Measurements from ENCODE around the gene TWF2. TPM values are rescaled to one million over a fixed set of nuclear protein-coding genes. Genes with fewer than 3 reads are reported as not detected.

TWF2 gene
- total RNA-seq, 1 donor from 2014 or later: 154 TPM

- no peak for DNase-seq (ENCODE audit: low read depth, low spot score)
Measured at GRCh38 chr3:52257911-52258310, 19.0 kb upstream of the TWF2 start.

- DNase-seq (ENCODE audit: low read depth, low spot score): no peak
Measured at GRCh38 chr3:52256622-52257021, 17.7 kb upstream of the TWF2 start.

- DNase-seq (ENCODE audit: low read depth, low spot score): no peak
Measured at GRCh38 chr3:52256159-52256558, 17.2 kb upstream of the TWF2 start.

- no peak for DNase-seq (ENCODE audit: low read depth, low spot score)
Measured at GRCh38 chr3:52254608-52255007, 15.7 kb upstream of the TWF2 start.

GRCh38 chr3:52253314-52254304, 14.7 kb upstream of the TWF2 start:
- DNase-seq (ENCODE audit: low read depth, low spot score): no peak

GRCh38 chr3:52250122-52250521, 11.2 kb upstream of the TWF2 start:
- no peak for DNase-seq (ENCODE audit: low read depth, low spot score)

GRCh38 chr3:52249683-52250082, 10.7 kb upstream of the TWF2 start:
- no peak for DNase-seq (ENCODE audit: low read depth, low spot score)

- no peak for DNase-seq (ENCODE audit: low read depth, low spot score)
Measured at GRCh38 chr3:52248816-52249547, 10.0 kb upstream of the TWF2 start.

GRCh38 chr3:52248165-52248541, 9.2 kb upstream of the TWF2 start:
- DNase-seq (ENCODE audit: low read depth, low spot score): no peak

- no peak for DNase-seq (ENCODE audit: low read depth, low spot score)
Measured at GRCh38 chr3:52247409-52248164, 8.6 kb upstream of the TWF2 start.

- no peak for DNase-seq (ENCODE audit: low read depth, low spot score)
Measured at GRCh38 chr3:52246728-52247408, 7.9 kb upstream of the TWF2 start.

GRCh38 chr3:52246264-52246620, 7.3 kb upstream of the TWF2 start:
- DNase-seq (ENCODE audit: low read depth, low spot score): no peak

GRCh38 chr3:52245322-52246263, 6.6 kb upstream of the TWF2 start, which contains the start of gene PPM1M:
TSS of gene PPM1M (plus strand) at chr3:52245759. CDS start at chr3:52245825, 66 bp downstream.
- DNase-seq (ENCODE audit: low read depth, low spot score): no peak

- no peak for DNase-seq (ENCODE audit: low read depth, low spot score)
Measured at GRCh38 chr3:52243791-52244628, 5.1 kb upstream of the TWF2 start.

- DNase-seq (ENCODE audit: low read depth, low spot score): no peak
Measured at GRCh38 chr3:52242039-52242438, 3.1 kb upstream of the TWF2 start.

- no peak for DNase-seq (ENCODE audit: low read depth, low spot score)
Measured at GRCh38 chr3:52240886-52241370, 2.0 kb upstream of the TWF2 start.

GRCh38 chr3:52240059-52240885, 1.3 kb upstream of the TWF2 start:
- DNase-seq (ENCODE audit: low read depth, low spot score): no peak

- DNase-seq (ENCODE audit: low read depth, low spot score): no peak
Measured at GRCh38 chr3:52238193-52238760, 681 bp downstream of the TWF2 start.
